ENCODE measurements around the gene TUFT1. TPM values are rescaled to one million over a fixed set of nuclear protein-coding genes. Genes with fewer than 3 reads are reported as not detected.

Gene TUFT1
- total and polyA plus RNA-seq, 2 experiments from 2014 or later, result 29.2 to 29.8 TPM

DNA sequence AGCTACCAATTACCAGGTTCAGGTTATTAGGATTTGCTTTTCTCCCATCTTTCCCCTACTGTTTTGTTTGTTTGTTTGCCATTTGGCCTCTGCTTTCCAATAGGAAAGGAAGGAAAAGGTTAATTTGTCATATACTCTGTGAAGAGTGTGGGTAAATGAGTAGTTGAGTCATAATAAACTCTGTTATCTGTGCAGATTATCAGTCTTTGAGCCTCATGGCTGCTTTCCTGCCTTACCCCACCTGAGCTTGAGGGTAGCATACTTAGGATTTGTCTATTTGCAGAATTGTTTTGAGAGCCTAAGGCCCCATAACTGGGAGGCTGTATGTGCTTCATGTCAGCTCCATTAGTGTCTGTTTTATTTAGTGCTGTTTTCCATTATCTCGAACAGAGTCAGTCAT lies 38.8 kb downstream of the TUFT1 start:
- Histone ChIP-seq H3K4me3 (no peak overlapping the region), H3K27ac (no peak overlapping the region), H3K4me1 (ENCODE audit: insufficient read depth) (peaks cover 1% of the 10 kb centered on the region), H3K4me2 (no peak overlapping the region), H3K36me3 (replicated peaks; ENCODE audit: insufficient read depth, low read depth) (no peaks in the 10 kb centered on the region), H3K27me3 (no peaks in the 10 kb centered on the region), H3K9me3 (ENCODE audit: low read depth) (no peaks in the 10 kb centered on the region), H4K20me1 (ENCODE audit: insufficient read depth, poor library complexity, severe bottlenecking) (no peaks in the 10 kb centered on the region), H2AFZ (no peak overlapping the region), H3K79me2 (no peaks in the 10 kb centered on the region), H3K9me2 (replicated peaks; ENCODE audit: insufficient read depth) (no peaks in the 10 kb centered on the region)
- no peak for DNase-seq (ENCODE audit: low spot score)
- TF ChIP-seq EZH2phosphoT487 (IDR thresholded peaks at IDR 0.05; ENCODE audit: low read depth, severe bottlenecking, unreplicated experiment), result no peak
- TF ChIP-seq, protein P1, sequence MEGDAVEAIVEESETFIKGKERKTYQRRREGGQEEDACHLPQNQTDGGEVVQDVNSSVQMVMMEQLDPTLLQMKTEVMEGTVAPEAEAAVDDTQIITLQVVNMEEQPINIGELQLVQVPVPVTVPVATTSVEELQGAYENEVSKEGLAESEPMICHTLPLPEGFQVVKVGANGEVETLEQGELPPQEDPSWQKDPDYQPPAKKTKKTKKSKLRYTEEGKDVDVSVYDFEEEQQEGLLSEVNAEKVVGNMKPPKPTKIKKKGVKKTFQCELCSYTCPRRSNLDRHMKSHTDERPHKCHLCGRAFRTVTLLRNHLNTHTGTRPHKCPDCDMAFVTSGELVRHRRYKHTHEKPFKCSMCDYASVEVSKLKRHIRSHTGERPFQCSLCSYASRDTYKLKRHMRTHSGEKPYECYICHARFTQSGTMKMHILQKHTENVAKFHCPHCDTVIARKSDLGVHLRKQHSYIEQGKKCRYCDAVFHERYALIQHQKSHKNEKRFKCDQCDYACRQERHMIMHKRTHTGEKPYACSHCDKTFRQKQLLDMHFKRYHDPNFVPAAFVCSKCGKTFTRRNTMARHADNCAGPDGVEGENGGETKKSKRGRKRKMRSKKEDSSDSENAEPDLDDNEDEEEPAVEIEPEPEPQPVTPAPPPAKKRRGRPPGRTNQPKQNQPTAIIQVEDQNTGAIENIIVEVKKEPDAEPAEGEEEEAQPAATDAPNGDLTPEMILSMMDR (IDR thresholded peaks at IDR 0.05; ENCODE audit: poor library complexity), result no peak
- no peak for TF ChIP-seq EZH2 (IDR thresholded peaks at IDR 0.05; ENCODE audit: borderline replicate concordance)
- WGBS (ENCODE audit: low lambda C conversion rate, missing lambda C conversion rate), result 81% methylated on average over 1 of the region's 1 CpG

DNA sequence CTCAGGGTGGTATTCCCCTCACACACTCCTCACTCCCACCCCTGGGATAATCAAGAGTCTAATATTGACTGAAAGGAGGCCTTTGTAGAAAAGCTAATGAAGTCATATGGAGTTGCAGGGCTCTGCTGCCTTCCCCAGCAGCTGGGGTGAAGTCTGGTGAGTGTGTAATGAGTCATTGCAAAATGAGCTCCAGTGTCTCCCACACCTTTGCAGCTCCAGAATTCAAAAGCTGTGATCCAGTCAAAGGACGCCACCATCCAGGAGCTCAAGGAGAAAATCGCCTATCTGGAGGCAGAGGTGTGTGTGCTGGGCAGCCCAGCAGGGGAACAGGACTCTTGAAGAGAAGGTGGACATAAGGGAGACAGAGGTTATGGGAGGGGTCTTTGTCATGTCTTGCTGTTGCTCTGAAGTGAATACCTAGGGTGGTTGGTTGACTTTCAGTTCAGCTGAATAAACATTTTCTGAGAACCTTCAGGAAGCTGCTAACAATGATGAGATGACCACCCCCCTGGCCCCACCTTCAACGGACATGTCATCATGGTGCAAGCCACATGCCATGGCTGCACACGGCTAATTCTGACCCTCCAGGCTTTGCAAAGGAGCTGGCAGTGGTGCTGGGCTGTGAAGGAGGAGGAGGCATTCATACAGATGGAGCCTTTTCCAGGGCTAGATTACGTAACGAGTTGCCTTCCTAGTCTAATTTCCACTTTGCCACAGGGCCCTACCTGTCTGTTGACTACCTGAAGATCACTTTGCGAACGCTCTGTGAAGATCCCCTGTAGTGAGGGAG lies 39.5 kb downstream of the TUFT1 start:
- Histone ChIP-seq H3K4me3 (no peak overlapping the region), H3K27me3 (no peaks in the 10 kb centered on the region), H3K9me3 (ENCODE audit: low read depth) (no peaks in the 10 kb centered on the region), H3K36me3 (replicated peaks; ENCODE audit: insufficient read depth, low read depth) (no peaks in the 10 kb centered on the region), H3K27ac (no peak overlapping the region), H3K79me2 (no peaks in the 10 kb centered on the region), H3K9me2 (replicated peaks; ENCODE audit: insufficient read depth) (no peaks in the 10 kb centered on the region), H4K20me1 (ENCODE audit: insufficient read depth, poor library complexity, severe bottlenecking) (no peaks in the 10 kb centered on the region), H2AFZ (no peak overlapping the region), H3K4me2 (no peak overlapping the region), H3K4me1 (ENCODE audit: insufficient read depth) (peaks cover 8% of the 10 kb centered on the region)
- DNase-seq (ENCODE audit: low spot score), result no peak
- TF ChIP-seq EZH2 (IDR thresholded peaks at IDR 0.05; ENCODE audit: borderline replicate concordance), result no peak
- 81% methylated on average over 8 of the region's 8 CpGs for WGBS (ENCODE audit: low lambda C conversion rate, missing lambda C conversion rate)

DNA sequence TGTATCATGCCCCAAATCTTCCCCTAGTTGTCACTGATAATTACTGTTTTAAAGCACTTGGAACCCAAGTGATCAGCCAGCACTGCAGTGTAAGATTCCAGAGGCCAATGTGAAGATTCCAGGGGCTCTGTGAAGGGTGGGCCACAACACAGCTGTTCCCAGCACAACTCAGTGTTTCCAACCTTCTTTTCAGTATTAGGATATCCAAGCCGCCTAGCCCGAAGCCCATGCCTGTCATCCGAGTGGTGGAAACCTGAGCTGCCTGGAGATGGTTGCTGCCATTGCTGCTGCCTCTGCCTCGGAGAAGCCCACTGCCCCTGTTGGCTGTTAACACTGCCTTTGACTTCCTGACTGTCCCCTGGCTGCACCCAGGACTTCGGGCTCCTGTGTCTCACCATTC lies 41.3 kb downstream of the TUFT1 start:
- no peak for DNase-seq (ENCODE audit: low spot score)
- Histone ChIP-seq H4K20me1 (ENCODE audit: insufficient read depth, poor library complexity, severe bottlenecking) (no peaks in the 10 kb centered on the region), H3K4me2 (no peak overlapping the region), H3K9me2 (replicated peaks; ENCODE audit: insufficient read depth) (no peaks in the 10 kb centered on the region), H3K27me3 (no peaks in the 10 kb centered on the region), H3K36me3 (replicated peaks; ENCODE audit: insufficient read depth, low read depth) (no peaks in the 10 kb centered on the region), H3K4me3 (no peak overlapping the region), H3K27ac (no peak overlapping the region), H3K4me1 (ENCODE audit: insufficient read depth) (peaks cover 24% of the 10 kb centered on the region), H3K79me2 (no peaks in the 10 kb centered on the region), H3K9me3 (ENCODE audit: low read depth) (no peaks in the 10 kb centered on the region), H2AFZ (no peak overlapping the region)
- WGBS (ENCODE audit: low lambda C conversion rate, missing lambda C conversion rate), result 80% methylated on average over 5 of the region's 5 CpGs
- TF ChIP-seq EZH2 (IDR thresholded peaks at IDR 0.05; ENCODE audit: borderline replicate concordance) (no peak), EZH2phosphoT487 (IDR thresholded peaks at IDR 0.05; ENCODE audit: low read depth, severe bottlenecking, unreplicated experiment) (no peak)
- TF ChIP-seq, protein P1 (IDR thresholded peaks at IDR 0.05; ENCODE audit: poor library complexity), result no peak

DNA sequence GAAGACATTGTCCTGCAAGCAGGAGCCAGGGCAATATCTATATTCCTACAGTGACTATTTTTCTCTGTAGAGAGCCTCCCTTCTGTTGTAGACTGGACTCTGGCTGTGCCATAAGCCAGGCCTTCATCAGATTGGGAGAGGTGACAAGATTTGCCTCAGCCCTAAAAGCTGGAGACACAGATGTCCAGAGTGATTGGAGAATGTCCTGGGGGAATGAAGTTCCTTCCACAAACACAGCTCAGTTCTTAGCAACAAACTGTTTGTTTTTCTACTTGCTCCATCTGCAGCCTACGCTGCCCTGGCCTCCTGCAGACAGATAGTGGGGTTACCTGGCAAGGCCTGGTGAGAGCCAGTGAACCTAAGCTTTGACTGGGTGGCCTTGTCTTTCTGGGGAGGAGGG lies 41.8 kb downstream of the TUFT1 start:
- no peaks in the 10 kb centered on the region for H3K27me3 ChIP-seq
- H3K4me1 ChIP-seq (ENCODE audit: insufficient read depth), result peaks cover 24% of the 10 kb centered on the region
- no peaks in the 10 kb centered on the region for H3K79me2 ChIP-seq
- H3K36me3 ChIP-seq (replicated peaks; ENCODE audit: insufficient read depth, low read depth), result no peaks in the 10 kb centered on the region
- no peaks in the 10 kb centered on the region for H3K9me3 ChIP-seq (ENCODE audit: low read depth)
- 79% methylated on average over 1 of the region's 1 CpG for WGBS (ENCODE audit: low lambda C conversion rate, missing lambda C conversion rate)
- no peaks in the 10 kb centered on the region for H4K20me1 ChIP-seq (ENCODE audit: insufficient read depth, poor library complexity, severe bottlenecking)
- no peak overlapping the region for H3K4me3 ChIP-seq
- TF ChIP-seq EZH2 (IDR thresholded peaks at IDR 0.05; ENCODE audit: borderline replicate concordance), result no peak
- TF ChIP-seq, protein P1 (IDR thresholded peaks at IDR 0.05; ENCODE audit: poor library complexity), result no peak
- no peak for TF ChIP-seq EZH2phosphoT487 (IDR thresholded peaks at IDR 0.05; ENCODE audit: low read depth, severe bottlenecking, unreplicated experiment)
- no peak overlapping the region for H2AFZ ChIP-seq
- no peaks in the 10 kb centered on the region for H3K9me2 ChIP-seq (replicated peaks; ENCODE audit: insufficient read depth)
- no peak overlapping the region for H3K27ac ChIP-seq
- no peak for DNase-seq (ENCODE audit: low spot score)
- no peak overlapping the region for H3K4me2 ChIP-seq
